HCT116 (cell line): ENCODE measurements around the gene RNF8. TPM values are rescaled to one million over a fixed set of nuclear protein-coding genes. Genes with fewer than 3 reads are reported as not detected.

Source experiments
- ATAC-seq: fragments of 200-7000 bp; cut with Tn5 transposase; 2 replicates; pipeline ENCODE4 v1.9.1; 2020; ENCODE audit warnings: mild to moderate bottlenecking, moderate library complexity
- BruUV-seq: library from RNA; stranded (reverse); fragments of 400-500 nt; replicated peaks from 2 replicates; lab custom pipeline; 2021; lab: Mats Ljungman, UMichigan
- CTCF ChIA-PET: fragments of 300-600 bp; sonication (Branson Sonifier 250); formaldehyde crosslinking; loops from one replicate; lab custom pipeline; 2021; ENCODE audit warnings: antibody characterized with exemption; lab: Charles Lee
- POLR2A ChIA-PET: fragments of 300-600, 350-600 bp; sonication (Branson Sonifier 250); formaldehyde crosslinking; loops from one replicate; lab custom pipeline; 2021; ENCODE audit warnings: antibody characterized with exemption; lab: Charles Lee
- RAD21 ChIA-PET, 2 experiments: fragments of 300-600 bp; sonication (Branson Sonifier 250); formaldehyde crosslinking; loops; one replicate each; lab custom pipeline; 2023; ENCODE audit warnings: low total read pairs in 2 of 2; ENCODE audit not compliant: uncharacterized antibody in 2 of 2, unreplicated experiment in 2 of 2, low non-redundant PET in 1 of 2; lab: Charles Lee
- DNase-seq: peaks from one replicate; pipeline ENCODE4 v3.0.0-alpha.2; 2010; ENCODE audit warnings: low read depth, low spot score
- H2AFZ ChIP-seq: fragments of 200-600 bp; shearing (Covaris generic), sonication (generic); 2 replicates; pipeline ENCODE4 v1.6.1; 2017; ENCODE audit warnings: low read depth, mixed run types, mixed read lengths, antibody characterized with exemption, low read length; ENCODE audit not compliant: poor library complexity, severe bottlenecking
- H3K27ac ChIP-seq: 2 replicates; pipeline ENCODE4 v1.5.1; 2012; ENCODE audit warnings: low read depth, low read length
- H3K27me3 ChIP-seq: fragments of 200-600 bp; sonication (generic); 2 replicates; pipeline ENCODE4 v1.6.1; 2016; ENCODE audit warnings: mixed run types, low read length, mixed read lengths; ENCODE audit not compliant: insufficient read depth
- H3K36me3 ChIP-seq, 2 experiments: fragments of 200-500 bp in 1 of 2; fragments of 200-600 bp in 1 of 2; sonication (Bioruptor generic) in 1 of 2; sonication (generic) in 1 of 2; 2 replicates each; pipeline versions ENCODE4 v1.5.1 to v1.6.1; 2014 to 2016; ENCODE audit warnings: low read length in 2 of 2, inconsistent platforms in 1 of 2, mixed read lengths in 1 of 2, mixed run types in 1 of 2; ENCODE audit not compliant: insufficient read depth in 2 of 2, control insufficient read depth in 1 of 2
- H3K4me1 ChIP-seq, 2 experiments: fragments of 200-600 bp in 1 of 2; sonication (generic) in 1 of 2; 2 replicates each; pipeline versions ENCODE4 v1.5.1 to v1.6.1; 2012 to 2017; ENCODE audit warnings: low read length in 2 of 2, inconsistent platforms in 1 of 2, mild to moderate bottlenecking in 1 of 2, mixed read lengths in 1 of 2, mixed run types in 1 of 2, moderate library complexity in 1 of 2; ENCODE audit not compliant: insufficient read depth in 2 of 2, control insufficient read depth in 1 of 2
- H3K4me2 ChIP-seq: fragments of 200-600 bp; sonication (generic); 2 replicates; pipeline ENCODE4 v1.6.1; 2017; ENCODE audit warnings: mixed run types, low read length, mixed read lengths
- H3K4me3 ChIP-seq, 2 experiments: fragments of 200-600 bp in 1 of 2; sonication (generic) in 1 of 2; replicated peaks in 1 of 2; 2 replicates each; pipeline ENCODE4 v1.5.1; 2011 to 2016; ENCODE audit warnings: low read length in 2 of 2, control low read depth in 1 of 2, low read depth in 1 of 2, mild to moderate bottlenecking in 1 of 2, mixed read lengths in 1 of 2, mixed run types in 1 of 2
- H3K79me2 ChIP-seq: fragments of 200-600 bp; sonication (generic); 2 replicates; pipeline ENCODE4 v1.6.1; 2017; ENCODE audit warnings: mild to moderate bottlenecking, mixed run types, low read length, moderate library complexity, mixed read lengths; ENCODE audit not compliant: insufficient read depth
- H3K9ac ChIP-seq: fragments of 200-600 bp; sonication (generic); 2 replicates; pipeline ENCODE4 v1.6.1; 2016; ENCODE audit warnings: low read length, mixed read lengths
- H3K9me2 ChIP-seq: fragments of 200-600 bp; sonication (generic), shearing (Covaris generic); 2 replicates; pipeline ENCODE4 v1.6.1; 2017; ENCODE audit warnings: mixed run types, mild to moderate bottlenecking, moderate library complexity; ENCODE audit not compliant: insufficient read depth
- H3K9me3 ChIP-seq, 2 experiments: fragments of 200-500 bp in 1 of 2; fragments of 200-600 bp in 1 of 2; sonication (Bioruptor generic) in 1 of 2; sonication (generic) in 1 of 2; 2 replicates each; pipeline ENCODE4 v1.6.1; 2014 to 2017; ENCODE audit warnings: low read length in 2 of 2, mixed read lengths in 2 of 2, inconsistent platforms in 1 of 2, low read depth in 1 of 2, mild to moderate bottlenecking in 1 of 2, mixed run types in 1 of 2, moderate library complexity in 1 of 2; ENCODE audit not compliant: control insufficient read depth in 1 of 2, insufficient read depth in 1 of 2
- H4K20me1 ChIP-seq: fragments of 200-600 bp; sonication (generic), shearing (Covaris generic); 2 replicates; pipeline ENCODE4 v1.6.1; 2017; ENCODE audit warnings: mixed run types, mild to moderate bottlenecking, moderate library complexity; ENCODE audit not compliant: insufficient read depth
- intact Hi-C: fragments of 100-400 bp; cut with micrococcal nuclease; formaldehyde crosslinking; loops from 2 replicates; pipeline ENCODE4 v1.10.0; 2022
- total RNA-seq: library from RNA; stranded (reverse); gene quantifications from one replicate; pipeline ENCODE4 v1.2.1, GENCODE V29; 2021; ENCODE audit not compliant: unreplicated experiment
- TF ChIP-seq, protein P1 (sequence below): IDR thresholded peaks from 2 replicates; pipeline ENCODE4 v1.6.1; 2011; ENCODE audit warnings: mild to moderate bottlenecking, low read length, moderate library complexity; ENCODE audit not compliant: insufficient replicate concordance; ENCODE audit errors: extremely low read depth

The RNF8 gene
- total RNA-seq, 1 experiment from 2014 or later = 28.0 TPM

DNA sequence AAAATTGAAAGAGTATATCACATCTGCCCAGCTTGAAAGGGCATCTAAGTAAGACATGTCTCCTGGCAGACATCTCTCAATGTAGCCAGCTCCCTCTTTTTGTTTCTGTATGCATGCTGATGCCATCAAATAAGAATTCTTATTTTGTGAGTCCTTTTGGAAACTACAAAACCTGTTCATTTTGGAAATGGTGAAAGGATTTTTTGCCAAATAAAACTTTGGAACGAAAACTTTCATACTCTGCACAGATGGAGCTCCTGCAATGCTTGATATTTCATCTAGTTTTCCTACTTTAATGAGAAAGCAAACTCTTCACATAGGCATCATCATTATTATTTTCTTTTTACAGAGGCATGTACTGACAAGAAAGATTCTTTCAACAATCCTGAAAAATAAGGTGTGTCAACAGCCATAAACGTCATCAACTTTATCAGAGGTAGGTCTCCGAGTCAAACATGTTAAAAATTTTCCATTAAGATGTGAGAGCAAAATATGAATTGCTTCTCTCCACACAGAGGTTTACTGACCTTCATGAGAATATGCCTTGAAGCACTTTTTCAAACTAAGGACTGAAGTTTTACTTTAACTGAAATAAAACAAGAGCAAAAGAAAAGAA, 53.1 kb downstream of the RNF8 start:
- H3K27ac ChIP-seq = no peak overlapping the region
- DNase-seq = no peak
- intact Hi-C loops = no loop called here
- ChIA-PET CTCF (no interaction called here), POLR2A (no interaction called here), RAD21 (no interaction called here)
- no peak for ATAC-seq
- no peak overlapping the region for H3K4me2 ChIP-seq
- no peaks in the 10 kb centered on the region for H3K4me1 ChIP-seq
- no peaks in the 10 kb centered on the region for H4K20me1 ChIP-seq
- no peak overlapping the region for H3K9ac ChIP-seq
- H3K9me2 ChIP-seq = no peaks in the 10 kb centered on the region
- no peaks in the 10 kb centered on the region for H3K36me3 ChIP-seq
- no peak overlapping the region for H3K4me3 ChIP-seq
- TF ChIP-seq, protein P1, sequence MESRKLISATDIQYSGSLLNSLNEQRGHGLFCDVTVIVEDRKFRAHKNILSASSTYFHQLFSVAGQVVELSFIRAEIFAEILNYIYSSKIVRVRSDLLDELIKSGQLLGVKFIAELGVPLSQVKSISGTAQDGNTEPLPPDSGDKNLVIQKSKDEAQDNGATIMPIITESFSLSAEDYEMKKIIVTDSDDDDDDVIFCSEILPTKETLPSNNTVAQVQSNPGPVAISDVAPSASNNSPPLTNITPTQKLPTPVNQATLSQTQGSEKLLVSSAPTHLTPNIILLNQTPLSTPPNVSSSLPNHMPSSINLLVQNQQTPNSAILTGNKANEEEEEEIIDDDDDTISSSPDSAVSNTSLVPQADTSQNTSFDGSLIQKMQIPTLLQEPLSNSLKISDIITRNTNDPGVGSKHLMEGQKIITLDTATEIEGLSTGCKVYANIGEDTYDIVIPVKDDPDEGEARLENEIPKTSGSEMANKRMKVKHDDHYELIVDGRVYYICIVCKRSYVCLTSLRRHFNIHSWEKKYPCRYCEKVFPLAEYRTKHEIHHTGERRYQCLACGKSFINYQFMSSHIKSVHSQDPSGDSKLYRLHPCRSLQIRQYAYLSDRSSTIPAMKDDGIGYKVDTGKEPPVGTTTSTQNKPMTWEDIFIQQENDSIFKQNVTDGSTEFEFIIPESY = no peak
- no TSS peak for BruUV-seq
- H3K9me3 ChIP-seq = no peaks in the 10 kb centered on the region
- H2AFZ ChIP-seq = no peak overlapping the region
- H3K27me3 ChIP-seq = no peaks in the 10 kb centered on the region
- H3K79me2 ChIP-seq = no peaks in the 10 kb centered on the region

DNA sequence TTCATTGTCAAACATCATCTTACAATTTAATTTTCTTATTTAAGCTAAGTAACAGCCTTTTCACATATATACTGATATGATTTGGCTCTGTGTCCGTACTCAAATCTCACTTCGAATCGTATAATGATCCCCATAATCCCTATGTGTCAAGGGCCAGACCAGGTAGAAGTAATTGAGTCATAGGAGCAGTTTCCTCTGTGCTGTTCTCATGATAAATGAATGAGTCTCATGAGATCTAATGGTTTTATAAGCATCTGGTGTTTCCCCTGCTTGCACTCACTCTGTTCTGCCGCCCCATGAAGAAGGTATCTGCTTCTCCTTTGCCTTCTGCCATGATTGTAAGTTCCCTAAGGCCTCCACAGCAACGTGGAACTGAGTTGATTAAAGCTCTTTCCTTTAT, 54.2 kb downstream of the RNF8 start:
- no peak overlapping the region for H3K9ac ChIP-seq
- no TSS peak for BruUV-seq

More for the DNA sequence above, 54.2 kb downstream of the RNF8 start:
- intact Hi-C loops = no loop called here
- no peaks in the 10 kb centered on the region for H4K20me1 ChIP-seq
- H2AFZ ChIP-seq = no peak overlapping the region
- DNase-seq (no peak), ATAC-seq (no peak)
- H3K9me3 ChIP-seq = no peaks in the 10 kb centered on the region
- ChIA-PET CTCF (no interaction called here), RAD21 (no interaction called here)
- H3K4me2 ChIP-seq = no peak overlapping the region
- no peaks in the 10 kb centered on the region for H3K4me1 ChIP-seq
- H3K27ac ChIP-seq = no peak overlapping the region
- no peaks in the 10 kb centered on the region for H3K79me2 ChIP-seq
- no peaks in the 10 kb centered on the region for H3K36me3 ChIP-seq
- no peaks in the 10 kb centered on the region for H3K9me2 ChIP-seq
- TF ChIP-seq, protein P1 = no peak
- TF ChIP-seq, all 23 proteins: peak for 0
- POLR2A ChIA-PET = no interaction called here
- H3K4me3 ChIP-seq = no peak overlapping the region
- H3K27me3 ChIP-seq = no peaks in the 10 kb centered on the region
